HepG2 (cell line): ENCODE measurements around the gene PTPN2. TPM values are rescaled to one million over a fixed set of nuclear protein-coding genes. Genes with fewer than 3 reads are reported as not detected.

Experiments used
- ATAC-seq: fragments of 200-7000 bp; cut with Tn5 transposase; 3 replicates; pipeline ENCODE4 v1.9.1; 2020; ENCODE audit warnings: mild to moderate bottlenecking, moderate library complexity
- BruUV-seq: library from RNA; stranded (reverse); fragments of 400-500 nt; replicated peaks from 2 replicates; lab custom pipeline; 2021; lab: Mats Ljungman, UMichigan
- CTCF ChIA-PET: fragments of 300-600 bp; formaldehyde crosslinking; extraction: SDS; loops from one replicate; lab custom pipeline; 2021; ENCODE audit warnings: low total read pairs, inconsistent platforms, low intra/inter-chr PET ratio; lab: Yijun Ruan, JAX
- POLR2A ChIA-PET: fragments of 350-600 bp; sonication (Branson Sonifier 250); formaldehyde crosslinking; loops from one replicate; lab custom pipeline; 2020; ENCODE audit warnings: antibody characterized with exemption, inconsistent platforms; lab: Yijun Ruan, JAX
- DNase-seq: peaks from one replicate; pipeline ENCODE4 v3.0.0-alpha.2; 2015; ENCODE audit warnings: low spot score
- FAIRE-seq: peaks from 3 replicates; lab custom pipeline; 2011; peaks lifted over from hg19 to GRCh38; lab: Jason Lieb, UNC
- H2AFZ ChIP-seq: one replicate; pipeline ENCODE4 v1.6.1; 2011; ENCODE audit warnings: low read length, inconsistent platforms
- H3K27ac ChIP-seq: fragments of 300-600 bp; 3 replicates; pipeline ENCODE4 v1.8.0; 2011; ENCODE audit warnings: mixed run types, mild to moderate bottlenecking, mixed read lengths, low read length, inconsistent platforms; ENCODE audit not compliant: insufficient read depth; ENCODE audit errors: extremely low read length
- H3K27me3 ChIP-seq, 2 experiments: fragments of 200-600 bp in 1 of 2; 2 replicates in 1 of 2; 3 replicates in 1 of 2; pipeline versions ENCODE4 v1.6.0 to v1.8.0; 2011; ENCODE audit warnings: low read length in 2 of 2, mild to moderate bottlenecking in 2 of 2, moderate library complexity in 2 of 2, inconsistent platforms in 1 of 2; ENCODE audit not compliant: insufficient read depth in 2 of 2, control insufficient read depth in 1 of 2
- H3K36me3 ChIP-seq, 2 experiments: fragments of 200-600 bp in 1 of 2; replicated peaks in 1 of 2; 2 replicates in 1 of 2; 3 replicates in 1 of 2; pipeline versions ENCODE4 v1.5.1 to v1.8.0; 2011; ENCODE audit warnings: low read length in 2 of 2, inconsistent platforms in 1 of 2; ENCODE audit not compliant: insufficient read depth in 2 of 2, control insufficient read depth in 1 of 2
- H3K4me1 ChIP-seq: 2 replicates; pipeline ENCODE4 v1.5.1; 2012; ENCODE audit warnings: low read length, inconsistent platforms; ENCODE audit not compliant: insufficient read depth
- H3K4me2 ChIP-seq: 2 replicates; pipeline ENCODE4 v1.6.0; 2011; ENCODE audit warnings: low read depth, low read length, inconsistent platforms
- H3K4me3 ChIP-seq, 3 experiments: fragments of 200-600 bp in 1 of 3; sonication (generic), shearing (Covaris generic) in 1 of 3; replicated peaks in 1 of 3; 2 replicates each; pipeline ENCODE4 v1.5.1; 2011 to 2016; ENCODE audit warnings: low read length in 3 of 3, inconsistent platforms in 2 of 3, low read depth in 2 of 3, mild to moderate bottlenecking in 2 of 3, control low read depth in 1 of 3, mixed read lengths in 1 of 3; ENCODE audit not compliant: insufficient read depth in 1 of 3
- H3K79me2 ChIP-seq: one replicate; pipeline ENCODE4 v1.6.1; 2011; ENCODE audit warnings: low read length, inconsistent platforms; ENCODE audit not compliant: insufficient read depth
- H3K9ac ChIP-seq: 2 replicates; pipeline ENCODE4 v1.6.0; 2011; ENCODE audit warnings: mild to moderate bottlenecking, low read depth, low read length, inconsistent platforms; ENCODE audit not compliant: insufficient read depth
- H3K9me3 ChIP-seq: 2 replicates; pipeline ENCODE4 v1.5.1; 2012; ENCODE audit warnings: mild to moderate bottlenecking, low read length
- H4K20me1 ChIP-seq: 2 replicates; pipeline ENCODE4 v1.6.0; 2011; ENCODE audit warnings: inconsistent platforms, mild to moderate bottlenecking, low read length, moderate library complexity; ENCODE audit not compliant: insufficient read depth
- DNMT3B ChIP-seq: conservative IDR thresholded peaks from 2 replicates; pipeline ENCODE4 v1.6.1; 2016; ENCODE audit warnings: missing biosample characterization, control low read depth
- FIP1L1 ChIP-seq: fragments of 200-400 bp; formaldehyde crosslinking; IDR thresholded peaks from 2 replicates; pipeline ENCODE4 v1.6.1; 2018; ENCODE audit warnings: low read depth, mild to moderate bottlenecking, low read length, moderate library complexity, borderline replicate concordance; ENCODE audit not compliant: insufficient read depth
- GPBP1L1 ChIP-seq: sonication (generic); formaldehyde crosslinking; IDR thresholded peaks from 2 replicates; pipeline ENCODE4 v1.5.0; 2020; ENCODE audit warnings: mild to moderate bottlenecking, missing genetic modification reagents
- STAG1 ChIP-seq: sonication (generic); formaldehyde crosslinking; IDR thresholded peaks from 2 replicates; pipeline ENCODE4 v1.4.0; 2020; ENCODE audit warnings: missing genetic modification reagents
- TBX2 ChIP-seq: sonication (generic); formaldehyde crosslinking; IDR thresholded peaks from 2 replicates; pipeline ENCODE4 v1.5.0; 2020; ENCODE audit warnings: missing genetic modification reagents, mild to moderate bottlenecking, borderline replicate concordance
- ZNF12 ChIP-seq: sonication (generic); formaldehyde crosslinking; IDR thresholded peaks from 2 replicates; pipeline ENCODE4 v1.5.0; 2020; ENCODE audit warnings: missing genetic modification reagents
- ZNF891 ChIP-seq: sonication (generic); formaldehyde crosslinking; IDR thresholded peaks from 2 replicates; pipeline ENCODE4 v1.5.0; 2020; ENCODE audit warnings: mild to moderate bottlenecking, missing genetic modification reagents
- WGBS: methylation state at CpG from one replicate; pipeline ENCODE4 v1.1.6; 2017; ENCODE audit warnings: low lambda C conversion rate; 5-methylcytosine and 5-hydroxymethylcytosine counted together
- in situ Hi-C: cut with HindIII; loops from 2 replicates; pipeline ENCODE4 v1.10.0; 2017; ENCODE audit warnings: low pct_unique_long_range_greater_than_20kb; ENCODE audit not compliant: extremely low pct_ligation_motif_present
- intact Hi-C: fragments of 100-400 bp; cut with micrococcal nuclease; formaldehyde crosslinking; loops from one replicate; pipeline ENCODE4 v1.10.0; 2022; ENCODE audit not compliant: unreplicated experiment
- polyA plus RNA-seq, 8 experiments: library from polyadenylated mRNA; depleted of rRNA in 3 of 8; stranded (reverse) in 7 of 8; unstranded in 1 of 8; fragments of >200 nt; fragmentation: Illumina TruSeq in 4 of 8; extraction: Trizol in 4 of 8; gene quantifications; 2 replicates each; pipeline versions ENCODE4 v1.2.1 to v1.2.3, GENCODE V29; 2011 to 2016; ENCODE audit warnings: low read depth in 4 of 8, missing spikeins in 1 of 8, mixed read lengths in 1 of 8; ENCODE audit not compliant: insufficient read depth in 1 of 8
- total RNA-seq, 5 experiments: library from RNA; depleted of rRNA; stranded (reverse); fragments of >200 nt; fragmentation: Illumina TruSeq; extraction: Trizol; gene quantifications; 2 replicates each; pipeline ENCODE4 v1.2.3, GENCODE V29; 2016; ENCODE audit warnings: low read depth in 1 of 5
- TF ChIP-seq, protein P1 (sequence below): sonication (generic); formaldehyde crosslinking; IDR thresholded peaks from 2 replicates; pipeline ENCODE4 v1.5.0; 2020; ENCODE audit warnings: mild to moderate bottlenecking, missing genetic modification reagents, moderate library complexity

The PTPN2 gene
- total and polyA plus RNA-seq, 2 of the 13 experiments (the other 11 are each of a cell fraction or from before 2014, with no cell fraction given), result 24.9 to 41.5 TPM

- FAIRE-seq (no peak), DNase-seq (no peak), ATAC-seq (no peak)
- no TSS peak for BruUV-seq
- Histone ChIP-seq H3K79me2 (no peaks in the 10 kb centered on the region), H4K20me1 (no peaks in the 10 kb centered on the region), H3K27ac (no peak overlapping the region), H3K4me3 (no peak overlapping the region), H3K9me3 (no peaks in the 10 kb centered on the region), H3K4me1 (peaks cover 13% of the 10 kb centered on the region), H2AFZ (no peak overlapping the region), H3K4me2 (no peak overlapping the region), H3K27me3 (no peaks in the 10 kb centered on the region), H3K9ac (no peak overlapping the region), H3K36me3 (no peaks in the 10 kb centered on the region)
- intact Hi-C loops, result no loop called here
- in situ Hi-C loops, result no loop called here
- TF ChIP-seq ZNF12, result no peak
- TF ChIP-seq STAG1 (CRISPR knock-in tag), result peak; percentile 34
- TF ChIP-seq, protein P1, sequence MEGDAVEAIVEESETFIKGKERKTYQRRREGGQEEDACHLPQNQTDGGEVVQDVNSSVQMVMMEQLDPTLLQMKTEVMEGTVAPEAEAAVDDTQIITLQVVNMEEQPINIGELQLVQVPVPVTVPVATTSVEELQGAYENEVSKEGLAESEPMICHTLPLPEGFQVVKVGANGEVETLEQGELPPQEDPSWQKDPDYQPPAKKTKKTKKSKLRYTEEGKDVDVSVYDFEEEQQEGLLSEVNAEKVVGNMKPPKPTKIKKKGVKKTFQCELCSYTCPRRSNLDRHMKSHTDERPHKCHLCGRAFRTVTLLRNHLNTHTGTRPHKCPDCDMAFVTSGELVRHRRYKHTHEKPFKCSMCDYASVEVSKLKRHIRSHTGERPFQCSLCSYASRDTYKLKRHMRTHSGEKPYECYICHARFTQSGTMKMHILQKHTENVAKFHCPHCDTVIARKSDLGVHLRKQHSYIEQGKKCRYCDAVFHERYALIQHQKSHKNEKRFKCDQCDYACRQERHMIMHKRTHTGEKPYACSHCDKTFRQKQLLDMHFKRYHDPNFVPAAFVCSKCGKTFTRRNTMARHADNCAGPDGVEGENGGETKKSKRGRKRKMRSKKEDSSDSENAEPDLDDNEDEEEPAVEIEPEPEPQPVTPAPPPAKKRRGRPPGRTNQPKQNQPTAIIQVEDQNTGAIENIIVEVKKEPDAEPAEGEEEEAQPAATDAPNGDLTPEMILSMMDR (CRISPR knock-in tag), result peak; percentile 30
- ChIA-PET POLR2A (no interaction called here), CTCF (no interaction called here)
- WGBS, result 84% methylated on average over 10 of the region's 11 CpGs
These were observed 105.0 kb downstream of the PTPN2 start for GRCh38 chr18:12779043-12779442.

GRCh38 chr18:12777500-12777944 is 106.5 kb downstream of the PTPN2 start:
- DNase-seq (no peak), FAIRE-seq (no peak), ATAC-seq (no peak)
- TF ChIP-seq GPBP1L1 (CRISPR knock-in tag) (no peak), DNMT3B (CRISPR knock-in tag) (no peak), ZNF891 (no peak), TBX2 (no peak), FIP1L1 (no peak)
- Histone ChIP-seq H3K4me2 (no peak overlapping the region), H3K27me3 (no peaks in the 10 kb centered on the region), H3K79me2 (no peaks in the 10 kb centered on the region), H4K20me1 (no peaks in the 10 kb centered on the region), H3K4me1 (no peaks in the 10 kb centered on the region), H3K9me3 (no peaks in the 10 kb centered on the region), H3K27ac (no peak overlapping the region), H2AFZ (no peak overlapping the region), H3K36me3 (no peaks in the 10 kb centered on the region), H3K9ac (no peak overlapping the region), H3K4me3 (no peak overlapping the region)
- in situ Hi-C loops (no loop called here), intact Hi-C loops (no loop called here)
- 82% methylated on average over 13 of the region's 39 CpGs for WGBS
- ChIA-PET POLR2A (no interaction called here), CTCF (no interaction called here)
- BruUV-seq, result no TSS peak
